ENCODE measurements around the gene AACS. TPM values are rescaled to one million over a fixed set of nuclear protein-coding genes. Genes with fewer than 3 reads are reported as not detected.

Gene AACS
- total and polyA plus RNA-seq, 2 of the 13 experiments (the other 11 are each of a cell fraction or from before 2014, with no cell fraction given), result 23.3 to 28.8 TPM

DNA sequence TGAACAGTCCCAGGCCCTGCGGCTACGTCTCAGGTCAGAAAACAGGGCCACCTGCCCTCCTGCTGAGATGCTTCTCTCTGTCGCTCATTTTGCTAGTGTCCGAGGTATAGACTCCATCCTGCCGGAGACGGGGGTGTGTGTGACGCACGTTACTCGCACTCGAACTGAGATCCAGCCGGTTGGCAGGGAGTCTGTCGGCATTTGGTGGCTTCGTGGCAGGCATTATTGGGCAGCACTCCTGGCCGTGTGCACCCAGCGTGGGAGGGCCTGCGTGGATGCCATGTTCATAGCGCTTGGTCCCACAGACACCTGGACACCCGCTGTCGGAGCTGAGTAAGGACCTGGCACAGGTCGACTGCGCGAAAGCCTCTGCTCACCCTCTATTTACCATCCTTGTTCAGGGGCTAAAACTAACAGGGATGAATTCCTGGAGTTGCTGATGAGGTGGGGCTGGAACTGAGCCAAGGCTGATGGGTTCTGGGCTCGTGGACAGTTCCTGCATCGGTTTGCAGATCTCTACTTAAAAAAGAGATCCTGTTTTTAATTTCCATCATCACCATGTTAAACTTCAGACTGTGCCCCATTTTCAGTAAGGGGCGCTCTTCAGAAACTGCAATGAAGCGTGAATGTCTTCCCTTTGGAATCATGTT, 28.6 kb downstream of the AACS start (continued):
- TF ChIP-seq MXD3 (CRISPR knock-in tag; IDR thresholded peaks at IDR 0.05) (peak; percentile 15; the same call in 1 of the 2 replicates), TBX3 (IDR thresholded peaks at IDR 0.05; ENCODE audit: borderline replicate concordance) (no peak), ZNF772 (CRISPR knock-in tag; IDR thresholded peaks at IDR 0.05) (peak; percentile 60; the same call in 1 of the 2 replicates), ZNF292 (CRISPR knock-in tag; IDR thresholded peaks at IDR 0.05; ENCODE audit: borderline replicate concordance, low read depth) (0 out of 2 replicates have a peak, but pooled peaks have one; percentile 31), ZBTB33 (CRISPR knock-in tag; IDR thresholded peaks at IDR 0.05) (peak; percentile 28; the same call in 1 of the 2 replicates), RAD51 (IDR thresholded peaks at IDR 0.05; ENCODE audit: borderline replicate concordance) (no peak), ZNF124 (CRISPR knock-in tag; IDR thresholded peaks at IDR 0.05) (no peak), MTA1 (CRISPR knock-in tag; IDR thresholded peaks at IDR 0.05; ENCODE audit: borderline replicate concordance) (peak; percentile 13), ZNF234 (CRISPR knock-in tag; conservative IDR thresholded peaks at IDR 0.05) (no peak), SMAD3 (CRISPR knock-in tag; IDR thresholded peaks at IDR 0.05) (no peak)
- TF ChIP-seq, protein P1, sequence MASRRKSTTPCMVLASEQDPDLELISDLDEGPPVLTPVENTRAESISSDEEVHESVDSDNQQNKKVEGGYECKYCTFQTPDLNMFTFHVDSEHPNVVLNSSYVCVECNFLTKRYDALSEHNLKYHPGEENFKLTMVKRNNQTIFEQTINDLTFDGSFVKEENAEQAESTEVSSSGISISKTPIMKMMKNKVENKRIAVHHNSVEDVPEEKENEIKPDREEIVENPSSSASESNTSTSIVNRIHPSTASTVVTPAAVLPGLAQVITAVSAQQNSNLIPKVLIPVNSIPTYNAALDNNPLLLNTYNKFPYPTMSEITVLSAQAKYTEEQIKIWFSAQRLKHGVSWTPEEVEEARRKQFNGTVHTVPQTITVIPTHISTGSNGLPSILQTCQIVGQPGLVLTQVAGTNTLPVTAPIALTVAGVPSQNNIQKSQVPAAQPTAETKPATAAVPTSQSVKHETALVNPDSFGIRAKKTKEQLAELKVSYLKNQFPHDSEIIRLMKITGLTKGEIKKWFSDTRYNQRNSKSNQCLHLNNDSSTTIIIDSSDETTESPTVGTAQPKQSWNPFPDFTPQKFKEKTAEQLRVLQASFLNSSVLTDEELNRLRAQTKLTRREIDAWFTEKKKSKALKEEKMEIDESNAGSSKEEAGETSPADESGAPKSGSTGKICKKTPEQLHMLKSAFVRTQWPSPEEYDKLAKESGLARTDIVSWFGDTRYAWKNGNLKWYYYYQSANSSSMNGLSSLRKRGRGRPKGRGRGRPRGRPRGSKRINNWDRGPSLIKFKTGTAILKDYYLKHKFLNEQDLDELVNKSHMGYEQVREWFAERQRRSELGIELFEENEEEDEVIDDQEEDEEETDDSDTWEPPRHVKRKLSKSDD (CRISPR knock-in tag; IDR thresholded peaks at IDR 0.05; ENCODE audit: low read depth), result 0 out of 2 replicates have a peak, but pooled peaks have one; percentile 65
- TF ChIP-seq, protein P2, sequence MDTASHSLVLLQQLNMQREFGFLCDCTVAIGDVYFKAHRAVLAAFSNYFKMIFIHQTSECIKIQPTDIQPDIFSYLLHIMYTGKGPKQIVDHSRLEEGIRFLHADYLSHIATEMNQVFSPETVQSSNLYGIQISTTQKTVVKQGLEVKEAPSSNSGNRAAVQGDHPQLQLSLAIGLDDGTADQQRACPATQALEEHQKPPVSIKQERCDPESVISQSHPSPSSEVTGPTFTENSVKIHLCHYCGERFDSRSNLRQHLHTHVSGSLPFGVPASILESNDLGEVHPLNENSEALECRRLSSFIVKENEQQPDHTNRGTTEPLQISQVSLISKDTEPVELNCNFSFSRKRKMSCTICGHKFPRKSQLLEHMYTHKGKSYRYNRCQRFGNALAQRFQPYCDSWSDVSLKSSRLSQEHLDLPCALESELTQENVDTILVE (CRISPR knock-in tag; IDR thresholded peaks at IDR 0.05), result no peak
